Measurements from ENCODE around the gene AGBL4.

AGBL4 gene

DNA sequence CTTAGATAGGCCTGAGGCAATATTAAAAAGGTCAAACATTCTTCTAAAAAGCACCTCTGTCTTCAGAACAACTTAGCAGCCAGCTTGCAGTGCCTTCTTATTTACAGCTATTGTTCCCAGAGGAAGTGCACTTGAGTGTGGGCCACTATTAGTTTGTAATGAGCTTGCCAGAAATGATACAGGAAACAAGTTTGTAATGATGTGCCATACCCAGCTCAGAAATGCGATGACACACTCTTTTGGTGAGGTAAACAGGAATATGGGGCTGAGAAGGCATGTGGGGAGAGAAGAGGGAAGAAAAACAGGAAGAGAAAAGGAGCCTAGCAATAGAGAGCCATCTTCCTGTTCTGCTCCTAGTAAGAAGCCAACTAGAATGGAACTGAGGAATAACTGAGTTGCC is 295.4 kb downstream of the AGBL4 start:
- no peak for DNase-seq (ENCODE audit: low spot score)
- CTCF ChIA-PET = interaction anchor here (0.5 kb wide), 1 partner anchor 1272 kb away, joined by 3 read pairs; no protein-coding TSS in a partner anchor
- POLR2A ChIA-PET (ENCODE audit: low non-redundant PET) = no interaction called here
- H3K27ac ChIP-seq = no peak overlapping the region
- TF ChIP-seq, protein P1, sequence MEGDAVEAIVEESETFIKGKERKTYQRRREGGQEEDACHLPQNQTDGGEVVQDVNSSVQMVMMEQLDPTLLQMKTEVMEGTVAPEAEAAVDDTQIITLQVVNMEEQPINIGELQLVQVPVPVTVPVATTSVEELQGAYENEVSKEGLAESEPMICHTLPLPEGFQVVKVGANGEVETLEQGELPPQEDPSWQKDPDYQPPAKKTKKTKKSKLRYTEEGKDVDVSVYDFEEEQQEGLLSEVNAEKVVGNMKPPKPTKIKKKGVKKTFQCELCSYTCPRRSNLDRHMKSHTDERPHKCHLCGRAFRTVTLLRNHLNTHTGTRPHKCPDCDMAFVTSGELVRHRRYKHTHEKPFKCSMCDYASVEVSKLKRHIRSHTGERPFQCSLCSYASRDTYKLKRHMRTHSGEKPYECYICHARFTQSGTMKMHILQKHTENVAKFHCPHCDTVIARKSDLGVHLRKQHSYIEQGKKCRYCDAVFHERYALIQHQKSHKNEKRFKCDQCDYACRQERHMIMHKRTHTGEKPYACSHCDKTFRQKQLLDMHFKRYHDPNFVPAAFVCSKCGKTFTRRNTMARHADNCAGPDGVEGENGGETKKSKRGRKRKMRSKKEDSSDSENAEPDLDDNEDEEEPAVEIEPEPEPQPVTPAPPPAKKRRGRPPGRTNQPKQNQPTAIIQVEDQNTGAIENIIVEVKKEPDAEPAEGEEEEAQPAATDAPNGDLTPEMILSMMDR (conservative IDR thresholded peaks at IDR 0.05; ENCODE audit: low read depth) = no peak

DNA sequence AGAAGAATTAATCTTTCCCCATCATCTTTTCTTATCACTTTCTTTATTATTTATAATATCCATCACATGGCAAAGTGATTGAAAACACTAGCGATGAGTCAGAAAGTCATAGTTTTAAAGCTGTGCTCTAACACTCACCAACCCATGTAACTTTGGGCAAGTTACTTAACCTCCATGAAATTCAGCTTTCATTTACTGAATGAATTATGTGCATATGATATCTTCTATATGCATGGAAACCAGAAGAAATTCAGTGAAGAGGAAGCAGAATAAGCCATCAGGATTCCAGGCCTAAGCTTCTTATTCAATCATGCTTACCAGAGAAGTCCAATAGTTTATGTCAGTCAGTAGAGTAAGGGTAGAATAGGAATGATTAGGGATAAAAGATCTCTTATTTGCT is 300.1 kb downstream of the AGBL4 start:
- TF ChIP-seq, protein P1 (conservative IDR thresholded peaks at IDR 0.05; ENCODE audit: low read depth) = no peak
- DNase-seq (ENCODE audit: low spot score) = no peak
- no peak overlapping the region for H3K27ac ChIP-seq
- POLR2A ChIA-PET (ENCODE audit: low non-redundant PET) = no interaction called here
- CTCF ChIA-PET = no interaction called here

DNA sequence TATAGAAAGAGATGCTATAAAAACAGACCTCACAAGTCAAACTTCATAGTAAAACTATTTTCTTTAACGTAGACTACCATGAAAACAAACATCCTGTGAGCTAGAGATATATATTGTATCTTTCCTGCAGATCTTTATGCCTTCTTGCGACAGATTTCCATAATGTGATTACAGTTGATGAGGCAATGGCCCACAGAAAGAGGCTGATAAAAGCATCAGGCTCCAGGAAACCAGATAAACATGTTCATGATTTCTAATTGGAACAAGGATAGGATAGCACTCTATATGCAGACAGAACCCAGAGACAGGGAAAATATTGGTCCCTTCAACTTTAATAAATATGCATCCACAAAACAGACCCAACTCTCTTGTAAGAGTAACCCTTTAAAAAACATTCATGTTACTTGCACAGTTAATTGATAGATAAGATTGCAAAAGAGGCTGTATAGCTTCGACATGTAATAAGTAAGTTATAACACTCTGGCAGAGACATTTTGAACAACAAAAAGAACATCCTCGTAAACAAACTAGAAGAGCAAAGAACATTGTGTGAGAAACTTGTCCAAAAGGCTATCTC is 329.4 kb downstream of the AGBL4 start:
- H3K27ac ChIP-seq = no peak overlapping the region
- TF ChIP-seq, protein P1 (conservative IDR thresholded peaks at IDR 0.05; ENCODE audit: low read depth) = no peak
- CTCF ChIA-PET = no interaction called here

DNA sequence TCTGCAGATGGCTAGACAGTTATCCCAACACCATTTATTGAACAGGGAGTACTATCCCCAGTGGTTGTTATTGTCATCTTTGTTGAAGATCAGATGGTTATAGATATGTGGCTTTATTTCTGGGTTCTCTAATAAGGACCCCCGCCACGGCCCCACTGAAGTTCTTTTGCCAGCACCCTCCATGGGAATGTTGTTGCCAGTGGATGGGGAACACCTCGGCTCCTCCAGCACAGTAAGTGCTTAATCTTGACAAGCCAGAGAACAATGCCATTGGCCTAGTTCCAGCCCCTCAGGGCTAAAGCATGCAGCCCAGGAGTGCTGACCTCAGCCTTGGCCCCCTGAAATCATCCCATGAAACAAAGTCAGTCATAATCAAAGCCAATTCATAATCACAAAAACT is 337.6 kb downstream of the AGBL4 start:
- TF ChIP-seq, protein P1 (conservative IDR thresholded peaks at IDR 0.05; ENCODE audit: low read depth) = no peak
- CTCF ChIA-PET = no interaction called here
- no peak overlapping the region for H3K27ac ChIP-seq
- no peak for DNase-seq (ENCODE audit: low spot score)
- POLR2A ChIA-PET (ENCODE audit: low non-redundant PET) = no interaction called here

More for the DNA sequence above, 329.4 kb downstream of the AGBL4 start:
- DNase-seq (ENCODE audit: low spot score) = no peak
- POLR2A ChIA-PET (ENCODE audit: low non-redundant PET) = no interaction called here

DNA sequence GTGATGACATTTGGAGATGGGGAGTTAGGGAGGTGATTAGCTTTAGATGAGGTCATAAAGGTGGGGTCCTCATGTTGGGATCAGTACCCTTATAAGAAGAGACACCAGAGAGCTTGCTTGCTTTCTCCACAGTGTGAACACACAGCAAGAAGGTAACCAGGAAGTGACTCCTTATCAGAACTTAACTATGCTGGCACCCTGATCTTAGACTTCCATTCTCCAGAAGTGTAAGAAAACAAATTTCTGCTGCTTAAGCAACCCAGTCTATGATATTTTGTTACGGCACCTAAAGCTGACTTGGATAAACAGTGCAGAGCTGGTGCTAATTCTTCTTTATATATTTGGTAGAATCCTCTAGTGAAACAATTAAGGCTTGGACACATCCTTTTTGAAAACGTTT is 346.0 kb downstream of the AGBL4 start:
- no peak for DNase-seq (ENCODE audit: low spot score)
- TF ChIP-seq, protein P1 (conservative IDR thresholded peaks at IDR 0.05; ENCODE audit: low read depth) = no peak
- no peak overlapping the region for H3K27ac ChIP-seq
- CTCF ChIA-PET = no interaction called here
- POLR2A ChIA-PET (ENCODE audit: low non-redundant PET) = no interaction called here

DNA sequence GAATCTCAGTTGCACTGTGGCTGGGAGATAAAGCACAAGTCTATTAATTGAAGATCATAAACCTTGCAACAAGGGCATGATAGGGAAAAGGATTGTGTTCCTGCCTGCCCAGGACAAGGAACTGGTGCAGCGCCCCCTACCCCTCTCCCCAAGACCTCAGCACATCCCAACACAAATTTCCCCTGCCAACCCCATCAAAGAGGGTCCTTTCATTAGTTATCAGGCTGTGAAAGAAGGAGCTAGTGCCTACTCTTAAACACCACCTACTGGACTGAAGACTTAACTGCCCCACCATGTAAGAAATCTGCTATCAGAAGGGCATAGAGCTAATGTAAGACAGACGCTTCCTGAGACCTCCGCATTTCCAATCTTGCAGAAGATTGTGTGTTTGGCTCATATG is 372.6 kb downstream of the AGBL4 start:
- POLR2A ChIA-PET (ENCODE audit: low non-redundant PET) = no interaction called here
- TF ChIP-seq, protein P1 (conservative IDR thresholded peaks at IDR 0.05; ENCODE audit: low read depth) = no peak
- H3K27ac ChIP-seq = no peak overlapping the region
- DNase-seq (ENCODE audit: low spot score) = no peak
- CTCF ChIA-PET = no interaction called here

DNA sequence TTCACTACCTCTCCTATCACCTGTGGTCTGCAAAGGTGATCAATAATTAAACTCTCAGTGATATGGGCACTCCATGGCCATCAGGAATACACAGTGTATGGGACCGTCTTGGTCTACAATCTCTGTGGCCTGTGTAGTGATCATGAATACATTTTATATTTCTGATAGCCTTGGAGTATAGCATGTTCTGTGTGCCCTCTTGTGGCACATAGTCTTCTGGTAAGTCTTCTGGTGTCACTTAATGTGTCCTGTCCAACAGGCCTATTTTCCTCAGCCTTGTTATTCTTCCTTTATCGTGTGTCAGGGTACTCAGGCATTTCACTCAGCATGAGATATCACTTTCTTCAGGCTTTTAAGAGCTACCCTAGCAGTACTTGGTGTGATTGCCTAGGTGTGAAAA is 393.6 kb downstream of the AGBL4 start:
- DNase-seq (ENCODE audit: low spot score) = no peak
- TF ChIP-seq, protein P1 (conservative IDR thresholded peaks at IDR 0.05; ENCODE audit: low read depth) = no peak
- no peak overlapping the region for H3K27ac ChIP-seq
- ChIA-PET POLR2A (ENCODE audit: low non-redundant PET) (no interaction called here), CTCF (no interaction called here)

Measured in RWPE1 (cell line).